HepG2 (cell line): ENCODE results near the gene RECQL5. TPM values are rescaled to one million over a fixed set of nuclear protein-coding genes. Genes with fewer than 3 reads are reported as not detected.

Experiments used
- CREM ChIP-seq, 2 experiments: sonication (generic) in 1 of 2; formaldehyde crosslinking in 1 of 2; IDR thresholded peaks; 2 replicates each; pipeline versions ENCODE4 v1.4.0 to v1.6.1; 2016 to 2020; ENCODE audit warnings: antibody characterized with exemption in 1 of 2, mild to moderate bottlenecking in 1 of 2, missing genetic modification reagents in 1 of 2
- EEA1 ChIP-seq: sonication (generic); formaldehyde crosslinking; IDR thresholded peaks from 2 replicates; pipeline ENCODE4 v1.5.1; 2020; ENCODE audit warnings: mild to moderate bottlenecking, missing genetic modification reagents, borderline replicate concordance
- ERF ChIP-seq: IDR thresholded peaks from 2 replicates; pipeline ENCODE4 v1.6.1; 2018; ENCODE audit warnings: missing biosample characterization, missing genetic modification reagents
- GFI1 ChIP-seq: sonication (generic); formaldehyde crosslinking; IDR thresholded peaks from 2 replicates; pipeline ENCODE4 v1.5.0; 2020; ENCODE audit warnings: missing genetic modification reagents, mild to moderate bottlenecking, borderline replicate concordance
- KDM1A ChIP-seq: IDR thresholded peaks from 2 replicates; pipeline ENCODE4 v1.6.1; 2016; ENCODE audit warnings: missing compliant biosample characterization
- SP1 ChIP-seq, 2 experiments: fragments of 450-650 bp in 1 of 2; sonication (generic) in 1 of 2; formaldehyde crosslinking in 1 of 2; IDR thresholded peaks; 2 replicates each; pipeline versions ENCODE4 v1.4.0 to v1.6.1; 2016 to 2020; ENCODE audit warnings: missing genetic modification reagents in 1 of 2
- ZFP90 ChIP-seq: sonication (generic); formaldehyde crosslinking; IDR thresholded peaks from 2 replicates; pipeline ENCODE4 v1.8.0; 2022; ENCODE audit warnings: missing genetic modification reagents, mild to moderate bottlenecking, inconsistent platforms, borderline replicate concordance
- ZNF292 ChIP-seq: sonication (generic); formaldehyde crosslinking; IDR thresholded peaks from 2 replicates; pipeline ENCODE4 v1.8.1; 2022; ENCODE audit warnings: mild to moderate bottlenecking, low read depth, missing genetic modification reagents, borderline replicate concordance
- ZNF326 ChIP-seq: sonication (generic); formaldehyde crosslinking; IDR thresholded peaks from 2 replicates; pipeline ENCODE4 v1.4.0; 2020; ENCODE audit warnings: missing genetic modification reagents, borderline replicate concordance
- polyA plus RNA-seq, 8 experiments: library from polyadenylated mRNA; depleted of rRNA in 3 of 8; stranded (reverse) in 7 of 8; unstranded in 1 of 8; fragments of >200 nt; fragmentation: Illumina TruSeq in 4 of 8; extraction: Trizol in 4 of 8; gene quantifications; 2 replicates each; pipeline versions ENCODE4 v1.2.1 to v1.2.3, GENCODE V29; 2011 to 2016; ENCODE audit warnings: low read depth in 4 of 8, missing spikeins in 1 of 8, mixed read lengths in 1 of 8; ENCODE audit not compliant: insufficient read depth in 1 of 8
- total RNA-seq, 5 experiments: library from RNA; depleted of rRNA; stranded (reverse); fragments of >200 nt; fragmentation: Illumina TruSeq; extraction: Trizol; gene quantifications; 2 replicates each; pipeline ENCODE4 v1.2.3, GENCODE V29; 2016; ENCODE audit warnings: low read depth in 1 of 5
- TF ChIP-seq, protein P1 (sequence below): sonication (generic); formaldehyde crosslinking; IDR thresholded peaks from 2 replicates; pipeline ENCODE4 v1.5.0; 2020; ENCODE audit warnings: mild to moderate bottlenecking, missing genetic modification reagents
- TF ChIP-seq, protein P2 (sequence below): sonication (generic); formaldehyde crosslinking; IDR thresholded peaks from 2 replicates; pipeline ENCODE4 v1.9.0; 2021; ENCODE audit warnings: missing genetic modification reagents, borderline replicate concordance
- TF ChIP-seq, protein P3 (sequence below): sonication (generic); formaldehyde crosslinking; IDR thresholded peaks from 2 replicates; pipeline ENCODE4 v1.4.0; 2020; ENCODE audit warnings: mild to moderate bottlenecking, missing genetic modification reagents
- TF ChIP-seq, protein P4 (sequence below): sonication (generic); formaldehyde crosslinking; IDR thresholded peaks from 2 replicates; pipeline ENCODE4 v1.5.0; 2020; ENCODE audit warnings: mild to moderate bottlenecking, missing genetic modification reagents

Gene RECQL5
- total and polyA plus RNA-seq, 2 of the 13 experiments (the other 11 are each of a cell fraction or from before 2014, with no cell fraction given): 27.7 to 32.0 TPM

DNA sequence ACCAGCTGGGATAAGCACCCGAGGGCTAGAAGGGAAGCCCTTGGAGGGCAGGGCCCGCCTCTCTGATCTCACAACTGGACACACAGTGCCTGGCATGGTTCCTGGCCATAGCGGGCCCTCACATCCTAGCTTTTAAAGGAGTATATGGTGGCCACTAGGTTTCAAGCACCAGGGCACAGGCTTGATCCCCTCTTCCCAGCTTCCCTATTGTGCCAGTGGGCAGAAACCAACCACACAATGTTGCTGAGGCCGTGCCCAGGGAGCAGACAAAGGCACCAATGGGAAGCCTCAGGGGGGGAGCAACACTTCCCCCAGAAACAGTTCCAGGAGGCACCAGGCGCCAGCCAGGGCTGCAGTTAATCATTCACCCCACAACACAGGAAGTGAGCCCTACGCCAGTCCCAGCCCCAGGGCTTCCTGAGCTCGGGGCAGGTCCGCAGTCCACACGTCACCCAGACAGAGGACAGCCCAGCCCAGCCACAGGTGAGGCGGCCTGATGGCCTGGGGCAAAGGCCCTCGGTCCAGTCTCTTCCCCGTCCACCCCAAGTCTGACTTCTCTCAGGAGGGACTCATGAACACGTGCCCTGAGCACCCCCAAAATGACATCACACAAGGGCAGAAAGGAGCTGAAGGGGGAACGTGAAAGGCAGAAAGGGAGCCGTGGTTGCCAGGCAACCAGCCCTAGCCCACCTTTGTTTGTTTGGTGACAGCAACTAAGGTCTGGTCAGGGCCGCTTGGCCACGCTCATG, 20.9 kb downstream of the RECQL5 start (continued):
- TF ChIP-seq, protein P1, sequence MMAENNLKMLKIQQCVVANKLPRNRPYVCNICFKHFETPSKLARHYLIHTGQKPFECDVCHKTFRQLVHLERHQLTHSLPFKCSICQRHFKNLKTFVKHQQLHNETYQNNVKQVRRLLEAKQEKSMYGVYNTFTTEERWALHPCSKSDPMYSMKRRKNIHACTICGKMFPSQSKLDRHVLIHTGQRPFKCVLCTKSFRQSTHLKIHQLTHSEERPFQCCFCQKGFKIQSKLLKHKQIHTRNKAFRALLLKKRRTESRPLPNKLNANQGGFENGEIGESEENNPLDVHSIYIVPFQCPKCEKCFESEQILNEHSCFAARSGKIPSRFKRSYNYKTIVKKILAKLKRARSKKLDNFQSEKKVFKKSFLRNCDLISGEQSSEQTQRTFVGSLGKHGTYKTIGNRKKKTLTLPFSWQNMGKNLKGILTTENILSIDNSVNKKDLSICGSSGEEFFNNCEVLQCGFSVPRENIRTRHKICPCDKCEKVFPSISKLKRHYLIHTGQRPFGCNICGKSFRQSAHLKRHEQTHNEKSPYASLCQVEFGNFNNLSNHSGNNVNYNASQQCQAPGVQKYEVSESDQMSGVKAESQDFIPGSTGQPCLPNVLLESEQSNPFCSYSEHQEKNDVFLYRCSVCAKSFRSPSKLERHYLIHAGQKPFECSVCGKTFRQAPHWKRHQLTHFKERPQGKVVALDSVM: peak; percentile 50
- TF ChIP-seq, protein P2, sequence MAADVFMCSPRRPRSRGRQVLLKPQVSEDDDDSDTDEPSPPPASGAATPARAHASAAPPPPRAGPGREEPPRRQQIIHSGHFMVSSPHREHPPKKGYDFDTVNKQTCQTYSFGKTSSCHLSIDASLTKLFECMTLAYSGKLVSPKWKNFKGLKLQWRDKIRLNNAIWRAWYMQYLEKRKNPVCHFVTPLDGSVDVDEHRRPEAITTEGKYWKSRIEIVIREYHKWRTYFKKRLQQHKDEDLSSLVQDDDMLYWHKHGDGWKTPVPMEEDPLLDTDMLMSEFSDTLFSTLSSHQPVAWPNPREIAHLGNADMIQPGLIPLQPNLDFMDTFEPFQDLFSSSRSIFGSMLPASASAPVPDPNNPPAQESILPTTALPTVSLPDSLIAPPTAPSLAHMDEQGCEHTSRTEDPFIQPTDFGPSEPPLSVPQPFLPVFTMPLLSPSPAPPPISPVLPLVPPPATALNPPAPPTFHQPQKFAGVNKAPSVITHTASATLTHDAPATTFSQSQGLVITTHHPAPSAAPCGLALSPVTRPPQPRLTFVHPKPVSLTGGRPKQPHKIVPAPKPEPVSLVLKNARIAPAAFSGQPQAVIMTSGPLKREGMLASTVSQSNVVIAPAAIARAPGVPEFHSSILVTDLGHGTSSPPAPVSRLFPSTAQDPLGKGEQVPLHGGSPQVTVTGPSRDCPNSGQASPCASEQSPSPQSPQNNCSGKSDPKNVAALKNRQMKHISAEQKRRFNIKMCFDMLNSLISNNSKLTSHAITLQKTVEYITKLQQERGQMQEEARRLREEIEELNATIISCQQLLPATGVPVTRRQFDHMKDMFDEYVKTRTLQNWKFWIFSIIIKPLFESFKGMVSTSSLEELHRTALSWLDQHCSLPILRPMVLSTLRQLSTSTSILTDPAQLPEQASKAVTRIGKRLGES (CRISPR knock-in tag): no peak
- TF ChIP-seq SP1 (IDR thresholded peaks at IDR 0.05): no peak
- TF ChIP-seq SP1 (CRISPR knock-in tag; IDR thresholded peaks at IDR 0.05): no peak
- TF ChIP-seq ZNF326 (CRISPR knock-in tag): peak; percentile 19; the same call in 1 of the 2 replicates
- peak; percentile 52; the same call in 1 of the 2 replicates for TF ChIP-seq ZNF292 (CRISPR knock-in tag)
- TF ChIP-seq, protein P3, sequence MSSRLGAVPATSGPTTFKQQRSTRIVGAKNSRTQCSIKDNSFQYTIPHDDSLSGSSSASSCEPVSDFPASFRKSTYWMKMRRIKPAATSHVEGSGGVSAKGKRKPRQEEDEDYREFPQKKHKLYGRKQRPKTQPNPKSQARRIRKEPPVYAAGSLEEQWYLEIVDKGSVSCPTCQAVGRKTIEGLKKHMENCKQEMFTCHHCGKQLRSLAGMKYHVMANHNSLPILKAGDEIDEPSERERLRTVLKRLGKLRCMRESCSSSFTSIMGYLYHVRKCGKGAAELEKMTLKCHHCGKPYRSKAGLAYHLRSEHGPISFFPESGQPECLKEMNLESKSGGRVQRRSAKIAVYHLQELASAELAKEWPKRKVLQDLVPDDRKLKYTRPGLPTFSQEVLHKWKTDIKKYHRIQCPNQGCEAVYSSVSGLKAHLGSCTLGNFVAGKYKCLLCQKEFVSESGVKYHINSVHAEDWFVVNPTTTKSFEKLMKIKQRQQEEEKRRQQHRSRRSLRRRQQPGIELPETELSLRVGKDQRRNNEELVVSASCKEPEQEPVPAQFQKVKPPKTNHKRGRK: no peak
- peak; percentile 95; the same call in 1 of the 2 replicates for TF ChIP-seq ZFP90 (CRISPR knock-in tag)
- TF ChIP-seq, protein P4, sequence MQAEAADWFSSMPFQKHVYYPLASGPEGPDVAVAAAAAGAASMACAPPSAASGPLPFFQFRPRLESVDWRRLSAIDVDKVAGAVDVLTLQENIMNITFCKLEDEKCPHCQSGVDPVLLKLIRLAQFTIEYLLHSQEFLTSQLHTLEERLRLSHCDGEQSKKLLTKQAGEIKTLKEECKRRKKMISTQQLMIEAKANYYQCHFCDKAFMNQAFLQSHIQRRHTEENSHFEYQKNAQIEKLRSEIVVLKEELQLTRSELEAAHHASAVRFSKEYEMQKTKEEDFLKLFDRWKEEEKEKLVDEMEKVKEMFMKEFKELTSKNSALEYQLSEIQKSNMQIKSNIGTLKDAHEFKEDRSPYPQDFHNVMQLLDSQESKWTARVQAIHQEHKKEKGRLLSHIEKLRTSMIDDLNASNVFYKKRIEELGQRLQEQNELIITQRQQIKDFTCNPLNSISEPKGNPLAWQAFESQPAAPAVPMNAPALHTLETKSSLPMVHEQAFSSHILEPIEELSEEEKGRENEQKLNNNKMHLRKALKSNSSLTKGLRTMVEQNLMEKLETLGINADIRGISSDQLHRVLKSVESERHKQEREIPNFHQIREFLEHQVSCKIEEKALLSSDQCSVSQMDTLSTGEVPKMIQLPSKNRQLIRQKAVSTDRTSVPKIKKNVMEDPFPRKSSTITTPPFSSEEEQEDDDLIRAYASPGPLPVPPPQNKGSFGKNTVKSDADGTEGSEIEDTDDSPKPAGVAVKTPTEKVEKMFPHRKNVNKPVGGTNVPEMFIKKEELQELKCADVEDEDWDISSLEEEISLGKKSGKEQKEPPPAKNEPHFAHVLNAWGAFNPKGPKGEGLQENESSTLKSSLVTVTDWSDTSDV (CRISPR knock-in tag): no peak
- TF ChIP-seq EEA1 (CRISPR knock-in tag): peak; percentile 80; the same call in 1 of the 2 replicates
- peak; percentile 65 for TF ChIP-seq ERF (CRISPR knock-in tag)
- TF ChIP-seq GFI1: 0 out of 2 replicates have a peak, but pooled peaks have one; percentile 19
- TF ChIP-seq CREM (IDR thresholded peaks at IDR 0.05): peak; percentile 74
- no peak for TF ChIP-seq CREM (CRISPR knock-in tag; IDR thresholded peaks at IDR 0.05)
- TF ChIP-seq KDM1A (CRISPR knock-in tag): no peak
